Prostate gland (tissue), 2 donors: Measurements from ENCODE around the gene MBD6. TPM values are rescaled to one million over a fixed set of nuclear protein-coding genes. Genes with fewer than 3 reads are reported as not detected.

Experiments
- DNase-seq: peaks from one replicate; pipeline ENCODE4 v3.0.0-alpha.2; 2019; ENCODE audit warnings: low spot score
- H3K27ac ChIP-seq, 2 donors: fragments of 200-600 bp; sonication (generic); 2 replicates each; pipeline ENCODE4 v1.5.1; 2017 to 2019
- H3K27me3 ChIP-seq: fragments of 200-600 bp; sonication (generic); replicated peaks from 2 replicates; pipeline ENCODE4 v1.5.1; 2019; ENCODE audit not compliant: insufficient read depth
- H3K36me3 ChIP-seq, 2 donors: fragments of 200-600 bp; sonication (generic); 1 replicate in 1 of 2; 2 replicates in 1 of 2; pipeline versions ENCODE4 v1.5.1 to v1.8.1; 2017 to 2019
- H3K4me1 ChIP-seq: fragments of 200-600 bp; sonication (generic); replicated peaks from 2 replicates; pipeline ENCODE4 v1.5.1; 2019
- H3K4me3 ChIP-seq, 2 donors: fragments of 200-600 bp; sonication (generic); 2 replicates each; pipeline ENCODE4 v1.5.1; 2017 to 2019
- H3K9me3 ChIP-seq: fragments of 200-600 bp; sonication (generic); 2 replicates; pipeline ENCODE4 v1.5.1; 2017
- POLR2A ChIP-seq: fragments of 450-650 bp; IDR thresholded peaks from one replicate; pipeline ENCODE4 v1.6.1; 2016; ENCODE audit warnings: antibody characterized with exemption, mild to moderate bottlenecking
- POLR2AphosphoS5 ChIP-seq: sonication (generic); formaldehyde crosslinking; IDR thresholded peaks from one replicate; pipeline ENCODE4 v1.6.1; 2017; ENCODE audit warnings: antibody characterized with exemption
- WGBS: methylation state at CpG from one replicate; pipeline ENCODE4 v1.1.5; 2018; 5-methylcytosine and 5-hydroxymethylcytosine counted together
- intact Hi-C: fragments of 100-400 bp; cut with DNase I; formaldehyde crosslinking; loops from one replicate; pipeline ENCODE4 v1.14.2; 2022
- total RNA-seq, 2 donors: library from RNA; depleted of rRNA; stranded (reverse); fragments of >200 nt; gene quantifications; one replicate each; pipeline ENCODE4 v1.1.0, GENCODE V29; 2016
- TF ChIP-seq, protein P1 (sequence below), 4 experiments: fragments of 200-600 bp in 2 of 4; fragments of 450-650 bp in 2 of 4; sonication (generic) in 2 of 4; IDR thresholded peaks; 1 replicate in 3 of 4; 2 replicates in 1 of 4; pipeline ENCODE4 v1.5.1; 2016 to 2019; ENCODE audit warnings: antibody characterized with exemption in 4 of 4, mild to moderate bottlenecking in 2 of 4, moderate library complexity in 2 of 4

Gene MBD6
- total RNA-seq, 2 donors from 2014 or later, result 54.5 to 92.1 TPM

DNA sequence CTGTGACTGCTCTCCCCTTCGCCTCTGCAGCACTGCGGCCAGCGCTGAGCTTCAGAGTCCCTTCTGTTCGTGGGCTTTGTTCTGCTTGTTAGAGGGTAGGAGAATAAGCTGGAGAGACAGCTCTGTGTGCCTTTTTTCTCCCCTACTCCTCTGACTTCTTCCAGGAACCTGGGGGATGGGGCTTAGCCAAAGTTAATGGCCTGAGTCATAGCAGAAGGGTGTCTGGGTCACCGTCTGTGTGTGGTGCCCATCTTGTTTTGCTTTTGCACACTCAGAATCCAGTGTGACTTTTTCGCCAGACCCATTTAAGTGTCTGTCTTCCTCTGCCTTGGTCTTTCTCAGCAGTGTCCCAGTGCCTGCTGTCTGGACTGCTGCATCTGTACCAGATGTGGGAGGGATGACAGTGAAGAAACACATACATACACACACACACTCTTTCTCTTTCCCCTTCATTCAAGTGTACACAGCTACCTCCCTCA lies 30.2 kb downstream of the MBD6 start:
- H3K27me3 ChIP-seq, result peaks cover 13% of the 10 kb centered on the region
- TF ChIP-seq, protein P1, sequence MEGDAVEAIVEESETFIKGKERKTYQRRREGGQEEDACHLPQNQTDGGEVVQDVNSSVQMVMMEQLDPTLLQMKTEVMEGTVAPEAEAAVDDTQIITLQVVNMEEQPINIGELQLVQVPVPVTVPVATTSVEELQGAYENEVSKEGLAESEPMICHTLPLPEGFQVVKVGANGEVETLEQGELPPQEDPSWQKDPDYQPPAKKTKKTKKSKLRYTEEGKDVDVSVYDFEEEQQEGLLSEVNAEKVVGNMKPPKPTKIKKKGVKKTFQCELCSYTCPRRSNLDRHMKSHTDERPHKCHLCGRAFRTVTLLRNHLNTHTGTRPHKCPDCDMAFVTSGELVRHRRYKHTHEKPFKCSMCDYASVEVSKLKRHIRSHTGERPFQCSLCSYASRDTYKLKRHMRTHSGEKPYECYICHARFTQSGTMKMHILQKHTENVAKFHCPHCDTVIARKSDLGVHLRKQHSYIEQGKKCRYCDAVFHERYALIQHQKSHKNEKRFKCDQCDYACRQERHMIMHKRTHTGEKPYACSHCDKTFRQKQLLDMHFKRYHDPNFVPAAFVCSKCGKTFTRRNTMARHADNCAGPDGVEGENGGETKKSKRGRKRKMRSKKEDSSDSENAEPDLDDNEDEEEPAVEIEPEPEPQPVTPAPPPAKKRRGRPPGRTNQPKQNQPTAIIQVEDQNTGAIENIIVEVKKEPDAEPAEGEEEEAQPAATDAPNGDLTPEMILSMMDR (IDR thresholded peaks at IDR 0.05), result no peak
- TF ChIP-seq POLR2AphosphoS5 (no peak), POLR2A (no peak)
- 55% methylated on average over 6 of the region's 6 CpGs for WGBS
- no peaks in the 10 kb centered on the region for H3K36me3 ChIP-seq
- H3K4me3 ChIP-seq, result no peak overlapping the region
- H3K27ac ChIP-seq, result no peak overlapping the region
- no peak for DNase-seq
- intact Hi-C loops, result no loop called here
- no peaks in the 10 kb centered on the region for H3K4me1 ChIP-seq
- H3K9me3 ChIP-seq, result no peaks in the 10 kb centered on the region

GRCh38 chr12:57553343-57554202 lies 30.9 kb downstream of the MBD6 start:
- TF ChIP-seq POLR2AphosphoS5 (no peak), POLR2A (no peak)
- TF ChIP-seq, protein P1 (IDR thresholded peaks at IDR 0.05), result no peak
- no peaks in the 10 kb centered on the region for H3K4me1 ChIP-seq
- WGBS, result 49% methylated on average over 7 of the region's 7 CpGs
- no peak for DNase-seq
- H3K27me3 ChIP-seq, result peaks cover 12% of the 10 kb centered on the region
- H3K4me3 ChIP-seq, result no peak overlapping the region
- no peak overlapping the region for H3K27ac ChIP-seq
- intact Hi-C loops, result no loop called here
- H3K9me3 ChIP-seq, result no peaks in the 10 kb centered on the region
- H3K36me3 ChIP-seq, result no peaks in the 10 kb centered on the region

DNA sequence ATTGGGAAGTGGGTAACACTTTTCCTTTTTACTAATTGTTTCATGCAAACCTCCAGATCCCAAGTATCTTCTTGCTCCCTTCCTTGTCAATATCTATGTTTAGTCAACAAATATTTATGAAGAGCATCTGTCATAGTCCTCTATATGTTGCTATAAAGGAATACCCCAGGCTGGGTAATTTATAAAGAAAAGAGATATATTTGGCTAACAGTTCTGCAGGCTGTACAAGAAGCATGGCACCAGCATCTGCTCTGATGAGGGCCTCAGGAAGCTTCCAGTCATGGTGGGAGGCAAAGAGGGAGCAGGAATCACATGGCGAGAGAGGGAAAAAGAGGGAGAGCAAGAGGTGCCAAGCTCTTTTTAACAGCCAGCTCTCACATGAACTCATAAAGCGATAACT lies 31.8 kb downstream of the MBD6 start:
- Histone ChIP-seq H3K4me1 (no peaks in the 10 kb centered on the region), H3K9me3 (no peaks in the 10 kb centered on the region), H3K27ac (no peak overlapping the region), H3K36me3 (no peaks in the 10 kb centered on the region), H3K27me3 (peaks cover 10% of the 10 kb centered on the region), H3K4me3 (no peak overlapping the region)
- intact Hi-C loops, result no loop called here
- 92% methylated on average over 2 of the region's 2 CpGs for WGBS
- DNase-seq, result no peak
- TF ChIP-seq POLR2AphosphoS5, result no peak
- TF ChIP-seq POLR2A, result no peak
- TF ChIP-seq, protein P1 (IDR thresholded peaks at IDR 0.05), result no peak

DNA sequence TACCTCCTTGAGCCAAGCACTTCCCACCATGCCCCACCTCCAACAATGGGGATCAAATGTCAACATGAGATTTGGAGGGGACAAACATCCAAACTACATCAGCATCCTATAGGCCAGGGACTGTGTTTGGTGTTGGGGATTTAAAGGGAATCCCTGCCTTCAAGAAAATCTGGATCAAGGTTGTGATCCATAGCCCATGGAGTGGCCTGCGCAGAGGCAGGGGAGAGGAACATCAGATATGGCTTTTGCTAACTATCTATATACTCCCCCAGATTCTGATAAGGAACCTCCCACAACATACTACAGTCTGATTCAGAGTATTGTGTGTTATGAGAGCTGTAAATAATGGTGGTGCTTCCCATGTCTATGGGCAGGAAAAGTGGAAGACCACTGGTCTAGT lies 32.3 kb downstream of the MBD6 start:
- peaks cover 8% of the 10 kb centered on the region for H3K27me3 ChIP-seq
- WGBS, result 100% methylated on average over 1 of the region's 1 CpG
- no peak for DNase-seq
- H3K9me3 ChIP-seq, result no peaks in the 10 kb centered on the region
- intact Hi-C loops, result no loop called here
- H3K4me1 ChIP-seq, result no peaks in the 10 kb centered on the region
- TF ChIP-seq POLR2AphosphoS5 (no peak), POLR2A (no peak)
- TF ChIP-seq, protein P1 (IDR thresholded peaks at IDR 0.05), result no peak
- no peak overlapping the region for H3K4me3 ChIP-seq
- H3K27ac ChIP-seq, result no peak overlapping the region
- H3K36me3 ChIP-seq, result no peaks in the 10 kb centered on the region

GRCh38 chr12:57558864-57559263 lies 36.2 kb downstream of the MBD6 start:
- Histone ChIP-seq H3K9me3 (no peaks in the 10 kb centered on the region), H3K4me1 (no peaks in the 10 kb centered on the region), H3K36me3 (no peaks in the 10 kb centered on the region), H3K27me3 (no peaks in the 10 kb centered on the region), H3K27ac (no peak overlapping the region), H3K4me3 (no peak overlapping the region)
- intact Hi-C loops, result no loop called here
- 86% methylated on average over 4 of the region's 4 CpGs for WGBS
- no peak for DNase-seq
- TF ChIP-seq POLR2AphosphoS5 (no peak), POLR2A (no peak)
